HTR-8/SVneo (cell line): Measurements from ENCODE around the gene SDK1.

Source experiments
- DNase-seq: peaks from one replicate; pipeline ENCODE4 v3.0.0; 2011; ENCODE audit warnings: low spot score, mixed read lengths; ENCODE audit not compliant: insufficient read length
- FAIRE-seq: peaks from 2 replicates; lab custom pipeline; 2011; peaks lifted over from hg19 to GRCh38; lab: Jason Lieb, UNC

The SDK1 gene

GRCh38 chr7:4099651-4100050 is 798.6 kb downstream of the SDK1 start:
- no peak for FAIRE-seq
- no peak for DNase-seq

GRCh38 chr7:4100148-4100547 is 799.1 kb downstream of the SDK1 start:
- FAIRE-seq (no peak), DNase-seq (no peak)

- no peak for DNase-seq
- no peak for FAIRE-seq
These were observed 799.6 kb downstream of the SDK1 start for GRCh38 chr7:4100691-4101090.

- DNase-seq: no peak
- FAIRE-seq: peak; percentile 33
These were observed 801.3 kb downstream of the SDK1 start for GRCh38 chr7:4102231-4102841.

- FAIRE-seq: peak; percentile 77
- DNase-seq: peak; percentile 94
These were observed 802.5 kb downstream of the SDK1 start for GRCh38 chr7:4103352-4104091.

GRCh38 chr7:4107839-4108238 is 806.8 kb downstream of the SDK1 start:
- FAIRE-seq: no peak
- no peak for DNase-seq

- no peak for DNase-seq
- FAIRE-seq: peak; percentile 44
These were observed 807.9 kb downstream of the SDK1 start for GRCh38 chr7:4108951-4109350.

GRCh38 chr7:4109481-4110110 is 808.5 kb downstream of the SDK1 start:
- no peak for DNase-seq

GRCh38 chr7:4110438-4110837 is 809.4 kb downstream of the SDK1 start:
- no peak for FAIRE-seq
- DNase-seq: no peak

More at GRCh38 chr7:4109481-4110110, 808.5 kb downstream of the SDK1 start:
- FAIRE-seq: no peak

GRCh38 chr7:4111166-4111565 is 810.1 kb downstream of the SDK1 start:
- DNase-seq: no peak
- no peak for FAIRE-seq

- DNase-seq (no peak), FAIRE-seq (no peak)
These were observed 812.2 kb downstream of the SDK1 start for GRCh38 chr7:4113271-4113670.

- no peak for FAIRE-seq
- no peak for DNase-seq
These were observed 812.9 kb downstream of the SDK1 start for GRCh38 chr7:4113976-4114375.

- no peak for DNase-seq
- no peak for FAIRE-seq
These were observed 814.4 kb downstream of the SDK1 start for GRCh38 chr7:4115442-4115841.

GRCh38 chr7:4115941-4116610 is 815.0 kb downstream of the SDK1 start:
- no peak for FAIRE-seq
- no peak for DNase-seq

- DNase-seq (no peak), FAIRE-seq (no peak)
These were observed 818.8 kb downstream of the SDK1 start for GRCh38 chr7:4119848-4120247.

GRCh38 chr7:4123346-4123745 is 822.3 kb downstream of the SDK1 start:
- DNase-seq (no peak), FAIRE-seq (no peak)

- no peak for DNase-seq
These were observed 822.8 kb downstream of the SDK1 start for GRCh38 chr7:4123823-4124222.

GRCh38 chr7:4124556-4125477 is 823.8 kb downstream of the SDK1 start:
- DNase-seq (no peak), FAIRE-seq (peak; percentile 89)

More at GRCh38 chr7:4123823-4124222, 822.8 kb downstream of the SDK1 start:
- peak; percentile 68 for FAIRE-seq

GRCh38 chr7:4127909-4128560 is 827.0 kb downstream of the SDK1 start:
- DNase-seq: no peak
- no peak for FAIRE-seq
